Measurements from ENCODE around the gene MTA1.

GRCh38 chr14:105430042-105430441, 10.4 kb downstream of the MTA1 start:
- TF ChIP-seq CTCF (IDR thresholded peaks at IDR 0.05) (no peak), POLR2A (IDR thresholded peaks at IDR 0.05) (no peak)

All from adrenal gland (tissue), 5 donors.